ENCODE data around the gene PSTK.

The PSTK gene

GRCh38 chr10:123017421-123018165, 37.4 kb downstream of the PSTK start:
- no peak overlapping the region for H3K9ac ChIP-seq
- H3K27me3 ChIP-seq: no peaks in the 10 kb centered on the region
- no peak overlapping the region for H3K27ac ChIP-seq
- no peak for TF ChIP-seq Cebpa-rat (IDR thresholded peaks at IDR 0.05)
- H3K4me2 ChIP-seq: no peak overlapping the region
- H3K4me3 ChIP-seq: no peak overlapping the region
- peaks cover 13% of the 10 kb centered on the region; the same call in 1 of the 2 replicates for H3K9me3 ChIP-seq
- H3K36me3 ChIP-seq: peaks cover 18% of the 10 kb centered on the region
- no peaks in the 10 kb centered on the region; the same call in 1 of the 2 replicates for H4K20me1 ChIP-seq
- no peaks in the 10 kb centered on the region for H3K4me1 ChIP-seq

DNA sequence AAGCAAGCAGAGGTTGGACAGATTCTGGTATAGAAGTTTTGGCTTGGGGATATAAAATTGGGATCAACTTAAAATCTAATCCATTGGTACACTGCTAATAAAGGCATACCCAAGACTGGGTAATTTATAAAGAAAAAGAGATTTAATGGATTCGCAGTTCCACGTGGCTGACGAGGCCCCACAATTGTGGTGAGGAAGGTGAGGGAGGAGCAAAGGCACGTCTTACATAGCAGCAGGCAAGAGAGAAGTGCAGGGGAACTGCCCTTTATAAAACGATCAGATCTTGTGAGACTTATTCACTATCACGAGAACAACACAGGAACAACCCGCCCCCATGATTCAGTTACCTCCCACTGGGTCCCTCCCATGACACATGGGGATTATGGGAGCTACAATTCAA, 38.3 kb downstream of the PSTK start:
- Histone ChIP-seq H4K20me1 (no peaks in the 10 kb centered on the region; the same call in 1 of the 2 replicates), H3K4me1 (no peaks in the 10 kb centered on the region), H3K27ac (no peak overlapping the region), H3K9me3 (peaks cover 3% of the 10 kb centered on the region; the same call in 1 of the 2 replicates), H3K36me3 (peaks cover 9% of the 10 kb centered on the region), H3K4me2 (no peak overlapping the region), H3K27me3 (no peaks in the 10 kb centered on the region), H3K9ac (no peak overlapping the region), H3K4me3 (no peak overlapping the region)
- no peak for TF ChIP-seq Cebpa-rat (IDR thresholded peaks at IDR 0.05)

DNA sequence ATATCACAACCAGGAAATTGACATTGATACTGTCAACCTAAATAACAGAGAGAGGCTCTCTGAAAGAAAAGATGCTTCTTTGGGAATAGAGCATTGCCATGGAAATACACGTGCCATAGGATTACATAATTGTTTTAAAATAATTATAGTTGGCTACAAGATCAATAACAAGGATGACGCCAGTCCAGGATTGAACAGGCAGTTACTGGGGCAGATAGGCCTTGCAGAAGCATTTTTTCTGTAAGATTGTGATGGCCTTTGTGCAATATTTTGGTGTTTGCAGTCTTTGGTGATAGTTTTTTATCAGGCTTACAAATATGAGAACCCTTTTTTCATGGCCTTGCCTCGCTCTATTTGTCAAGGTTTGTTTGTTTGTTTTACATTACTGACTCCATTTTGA, 39.1 kb downstream of the PSTK start:
- H3K4me3 ChIP-seq: no peak overlapping the region
- H3K27me3 ChIP-seq: no peaks in the 10 kb centered on the region
- H3K36me3 ChIP-seq: peaks cover 3% of the 10 kb centered on the region; the same call in 1 of the 2 replicates
- H3K9me3 ChIP-seq: no peaks in the 10 kb centered on the region
- no peak for TF ChIP-seq Cebpa-rat (IDR thresholded peaks at IDR 0.05)
- no peak overlapping the region for H3K9ac ChIP-seq
- no peaks in the 10 kb centered on the region for H3K4me1 ChIP-seq
- H3K27ac ChIP-seq: no peak overlapping the region
- H3K4me2 ChIP-seq: no peak overlapping the region
- no peaks in the 10 kb centered on the region; the same call in 1 of the 2 replicates for H4K20me1 ChIP-seq

DNA sequence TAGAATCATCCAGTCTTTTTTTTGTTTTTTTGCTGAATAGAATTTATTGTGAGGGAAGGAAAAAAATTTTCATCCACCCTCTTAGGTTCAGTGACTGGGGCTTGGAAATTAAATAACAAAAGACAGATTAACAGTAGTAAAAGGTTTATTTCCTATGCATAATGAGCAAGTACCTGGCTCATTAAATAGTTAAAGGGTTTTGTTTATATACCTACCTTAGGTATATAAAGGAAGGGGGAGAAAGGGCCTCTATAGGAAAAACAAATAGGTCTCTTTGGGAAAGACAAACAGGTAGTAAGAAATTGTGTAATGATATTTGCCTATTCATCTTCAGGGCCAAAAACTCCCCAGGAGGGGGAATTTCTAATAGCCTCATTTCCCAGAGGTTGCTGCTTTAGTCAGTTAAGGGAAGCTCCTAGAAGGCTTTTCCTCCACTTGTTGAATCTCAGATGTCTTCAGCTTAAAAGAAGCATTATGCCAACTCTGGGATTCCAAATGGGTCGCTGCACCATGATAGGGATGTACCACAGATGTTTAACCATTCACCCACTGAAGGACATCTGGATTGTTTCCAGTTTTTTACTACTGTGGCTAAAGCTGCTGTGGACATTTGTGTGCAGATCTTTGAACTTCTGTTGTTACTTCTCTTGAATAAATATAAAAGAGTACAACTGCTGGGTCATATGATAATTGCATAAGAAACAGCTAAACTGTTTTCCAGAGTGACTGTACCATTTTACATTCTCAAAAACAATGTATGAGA, 39.9 kb downstream of the PSTK start:
- Histone ChIP-seq H3K9ac (no peak overlapping the region), H4K20me1 (no peaks in the 10 kb centered on the region; the same call in 1 of the 2 replicates), H3K4me2 (no peak overlapping the region), H3K27me3 (no peaks in the 10 kb centered on the region), H3K36me3 (peaks cover under 1% of the 10 kb centered on the region; the same call in 1 of the 2 replicates), H3K27ac (no peak overlapping the region), H3K4me3 (no peak overlapping the region), H3K9me3 (no peaks in the 10 kb centered on the region), H3K4me1 (peaks cover 7% of the 10 kb centered on the region; the same call in 1 of the 2 replicates)
- TF ChIP-seq Cebpa-rat (IDR thresholded peaks at IDR 0.05): no peak

DNA sequence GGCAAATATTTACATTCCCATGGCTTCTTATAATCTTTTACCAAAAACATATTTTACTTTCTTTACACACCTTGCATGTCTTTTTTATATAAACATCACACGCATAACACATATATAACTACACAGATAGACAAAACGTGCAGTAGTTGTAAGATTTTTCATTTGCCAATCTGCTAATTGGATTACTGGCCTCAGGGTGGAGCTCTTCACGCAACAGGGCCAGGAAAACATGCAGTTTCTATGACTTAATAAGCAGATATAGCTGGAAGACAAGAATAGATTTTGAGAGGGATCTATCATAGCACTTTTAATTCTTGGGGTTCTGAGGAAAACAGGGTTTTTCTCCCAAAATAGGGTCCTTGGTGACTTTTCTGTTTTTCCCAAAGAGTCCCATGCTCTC, 41.3 kb downstream of the PSTK start:
- Histone ChIP-seq H3K9me3 (no peaks in the 10 kb centered on the region), H3K9ac (no peak overlapping the region), H3K4me1 (peaks cover 7% of the 10 kb centered on the region; the same call in 1 of the 2 replicates), H4K20me1 (no peaks in the 10 kb centered on the region), H3K27me3 (no peaks in the 10 kb centered on the region), H3K36me3 (no peaks in the 10 kb centered on the region), H3K4me3 (no peak overlapping the region), H3K27ac (no peak overlapping the region), H3K4me2 (no peak overlapping the region)
- TF ChIP-seq Cebpa-rat (IDR thresholded peaks at IDR 0.05): no peak

GRCh38 chr10:123024540-123024939, 44.3 kb downstream of the PSTK start:
- Histone ChIP-seq H3K9me3 (no peaks in the 10 kb centered on the region), H3K4me3 (no peak overlapping the region), H3K9ac (no peak overlapping the region), H3K36me3 (0 out of 2 replicates have a peak, but pooled peaks cover 5% of the 10 kb centered on the region), H3K27ac (no peak overlapping the region), H3K27me3 (no peaks in the 10 kb centered on the region), H4K20me1 (no peaks in the 10 kb centered on the region), H3K4me2 (no peak overlapping the region), H3K4me1 (peaks cover 7% of the 10 kb centered on the region; the same call in 1 of the 2 replicates)
- TF ChIP-seq Cebpa-rat (IDR thresholded peaks at IDR 0.05): no peak

- Histone ChIP-seq H3K36me3 (0 out of 2 replicates have a peak, but pooled peaks cover 5% of the 10 kb centered on the region), H3K4me2 (no peak overlapping the region), H4K20me1 (no peaks in the 10 kb centered on the region; the same call in 1 of the 2 replicates), H3K4me3 (no peak overlapping the region), H3K9me3 (no peaks in the 10 kb centered on the region), H3K4me1 (peaks cover 7% of the 10 kb centered on the region; the same call in 1 of the 2 replicates), H3K9ac (no peak overlapping the region), H3K27me3 (no peaks in the 10 kb centered on the region), H3K27ac (no peak overlapping the region)
- no peak for TF ChIP-seq Cebpa-rat (IDR thresholded peaks at IDR 0.05)
Observed at GRCh38 chr10:123026302-123026701, 46.1 kb downstream of the PSTK start.

DNA sequence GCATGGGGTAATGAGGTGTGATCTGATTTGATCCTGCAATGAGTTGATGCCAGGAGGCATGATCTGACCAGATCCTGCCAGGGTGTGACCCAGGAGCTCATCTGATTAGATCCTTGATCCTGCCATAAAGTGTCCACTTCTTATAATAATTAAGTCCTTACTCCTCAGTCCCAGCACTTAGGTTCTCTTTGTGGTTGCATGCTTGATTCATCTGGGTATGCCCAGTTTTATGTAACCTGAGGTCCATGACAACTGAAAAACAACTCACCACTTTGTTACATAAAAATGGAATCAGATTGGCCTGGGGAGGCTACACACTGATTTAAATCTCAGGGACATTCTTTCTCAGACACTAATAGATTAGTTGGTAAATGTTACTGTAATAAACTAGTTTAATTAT, 47.7 kb downstream of the PSTK start:
- no peaks in the 10 kb centered on the region; the same call in 1 of the 2 replicates for H4K20me1 ChIP-seq
- TF ChIP-seq Cebpa-rat (IDR thresholded peaks at IDR 0.05): no peak
- H3K36me3 ChIP-seq: peaks cover 5% of the 10 kb centered on the region; the same call in 1 of the 2 replicates
- peaks cover 7% of the 10 kb centered on the region; the same call in 1 of the 2 replicates for H3K4me1 ChIP-seq
- no peak overlapping the region for H3K4me2 ChIP-seq
- H3K27me3 ChIP-seq: no peaks in the 10 kb centered on the region
- no peaks in the 10 kb centered on the region for H3K9me3 ChIP-seq
- no peak overlapping the region for H3K27ac ChIP-seq
- no peak overlapping the region for H3K9ac ChIP-seq
- no peak overlapping the region for H3K4me3 ChIP-seq

DNA sequence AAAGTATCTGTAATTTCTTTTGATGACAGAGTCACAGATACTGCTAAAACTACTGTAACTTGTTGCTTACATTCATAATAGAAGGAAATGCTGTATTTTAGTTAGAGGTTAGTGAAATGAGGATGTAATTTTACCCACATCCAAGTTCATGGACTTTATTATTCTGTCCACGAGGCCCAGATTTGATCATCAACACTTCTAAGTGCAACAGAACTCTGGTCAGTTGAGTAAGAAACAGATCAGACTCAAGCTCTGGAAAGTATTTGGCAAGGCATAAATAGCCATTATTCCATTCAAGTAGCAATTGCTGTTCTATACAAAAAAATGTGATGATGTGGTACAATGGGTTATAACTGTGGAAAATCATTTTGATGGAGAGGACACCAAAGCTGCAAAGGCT, 50.9 kb downstream of the PSTK start:
- H4K20me1 ChIP-seq: no peaks in the 10 kb centered on the region; the same call in 1 of the 2 replicates

DNA sequence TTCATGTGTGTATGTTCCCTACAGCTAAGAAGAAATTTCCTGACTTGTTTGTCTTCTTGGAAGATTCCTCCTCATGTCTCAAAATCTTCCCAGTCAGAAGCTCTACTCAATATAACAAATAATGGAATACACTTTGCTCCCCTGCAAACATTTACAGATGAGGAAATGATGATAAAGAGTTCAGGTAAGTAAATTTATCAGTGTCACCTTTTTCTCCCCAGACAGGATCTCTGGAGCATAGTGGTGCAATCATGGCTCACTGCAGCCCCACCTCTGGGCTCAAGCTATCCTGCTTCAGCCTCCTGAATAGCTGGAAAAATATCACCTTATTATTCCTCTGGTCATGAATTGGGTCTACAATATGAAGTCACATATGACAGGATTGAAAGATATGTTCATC, 54.1 kb downstream of the PSTK start:
- peaks cover 34% of the 10 kb centered on the region for H3K36me3 ChIP-seq
- no peak for TF ChIP-seq Cebpa-rat (IDR thresholded peaks at IDR 0.05)
- no peak overlapping the region for H3K27ac ChIP-seq
- H3K4me1 ChIP-seq: peaks cover 11% of the 10 kb centered on the region
- no peak overlapping the region for H3K9ac ChIP-seq
- no peak overlapping the region for H3K4me3 ChIP-seq
- H3K9me3 ChIP-seq: no peaks in the 10 kb centered on the region
- no peaks in the 10 kb centered on the region for H3K27me3 ChIP-seq
- no peaks in the 10 kb centered on the region; the same call in 1 of the 2 replicates for H4K20me1 ChIP-seq
- no peak overlapping the region for H3K4me2 ChIP-seq

More for the DNA sequence above, 50.9 kb downstream of the PSTK start:
- Histone ChIP-seq H3K36me3 (peaks cover 23% of the 10 kb centered on the region), H3K4me1 (no peaks in the 10 kb centered on the region), H3K27ac (no peak overlapping the region), H3K4me3 (no peak overlapping the region), H3K9ac (no peak overlapping the region), H3K27me3 (no peaks in the 10 kb centered on the region), H3K9me3 (no peaks in the 10 kb centered on the region), H3K4me2 (no peak overlapping the region)
- TF ChIP-seq Cebpa-rat (IDR thresholded peaks at IDR 0.05): no peak
